ENCODE results near the gene SDHA. TPM values are rescaled to one million over a fixed set of nuclear protein-coding genes. Genes with fewer than 3 reads are reported as not detected.
"Not testable (repeated sequence)": the region's sequence is repeated elsewhere in the genome, so short reads cannot be mapped to it uniquely, and the experiment has no call there.

SDHA gene
- total and polyA plus RNA-seq, 2 of the 13 experiments (the other 11 are each of a cell fraction or from before 2014, with no cell fraction given) = 185 to 240 TPM

- WGBS (ENCODE audit: low lambda C conversion rate) = 97% methylated on average over 10 of the region's 14 CpGs
- ChIA-PET CTCF (ENCODE audit: low intra/inter-chr PET ratio, low total read pairs) (no interaction called here), POLR2A (interaction anchor here (2.0 kb wide), 1 partner anchor 15 kb away, joined by 8 read pairs; the partner anchor contains the start of gene PDCD6)
- Histone ChIP-seq H3K9ac (ENCODE audit: insufficient read depth, low read depth, low read length) (no peak overlapping the region), H3K4me3 (replicated peaks in 1 of 3; ENCODE audit: insufficient read depth in 1 of 3, low read depth in 2 of 3, low read length in 3 of 3) (no peak overlapping the region), H3K36me3 (replicated peaks in 1 of 2; ENCODE audit: control insufficient read depth in 1 of 2, insufficient read depth in 2 of 2, low read length in 2 of 2) (peaks cover 11 to 27% of the 10 kb centered on the region in 2 experiments; a peak in 4 of 5 replicates), H2AFZ (ENCODE audit: low read length) (no peak overlapping the region), H3K9me3 (ENCODE audit: low read length) (no peaks in the 10 kb centered on the region), H3K4me2 (ENCODE audit: low read depth, low read length) (no peak overlapping the region), H3K27me3 (ENCODE audit: control insufficient read depth in 1 of 2, insufficient read depth in 2 of 2, low read length in 2 of 2) (no peaks in the 10 kb centered on the region), H4K20me1 (ENCODE audit: insufficient read depth, low read length) (peaks cover 6% of the 10 kb centered on the region; the same call in 1 of the 2 replicates), H3K79me2 (ENCODE audit: insufficient read depth, low read length) (peaks cover 53% of the 10 kb centered on the region), H3K4me1 (ENCODE audit: insufficient read depth, low read length) (no peaks in the 10 kb centered on the region), H3K27ac (ENCODE audit: extremely low read length, insufficient read depth, low read length) (no peak overlapping the region)
- intact Hi-C loops (cut with micrococcal nuclease; ENCODE audit: unreplicated experiment) = no loop called here
- DNase-seq (ENCODE audit: low spot score) (no peak), ATAC-seq (no peak), FAIRE-seq (no peak)
- in situ Hi-C loops (cut with HindIII; ENCODE audit: extremely low pct_ligation_motif_present, low pct_unique_long_range_greater_than_20kb) = no loop called here
- TF ChIP-seq RNF2 (conservative IDR thresholded peaks at IDR 0.05; ENCODE audit: low read depth) = no peak
- TF ChIP-seq ZNF282 (IDR thresholded peaks at IDR 0.05; ENCODE audit: partially characterized antibody) = no peak
- no TSS peak for BruUV-seq (replicated peaks)
Observed at GRCh38 chr5:285991-286557, 68.0 kb downstream of the SDHA start.

GRCh38 chr5:290200-290599 lies 72.1 kb downstream of the SDHA start:
- ATAC-seq; POLR2A ChIA-PET; H3K27ac ChIP-seq (ENCODE audit: extremely low read length, insufficient read depth, low read length); DNase-seq (ENCODE audit: low spot score); CTCF ChIA-PET (ENCODE audit: low intra/inter-chr PET ratio, low total read pairs); H3K27me3 ChIP-seq (ENCODE audit: control insufficient read depth in 1 of 2, insufficient read depth in 2 of 2, low read length in 2 of 2); H2AFZ ChIP-seq (ENCODE audit: low read length); H3K4me3 ChIP-seq (replicated peaks in 1 of 3; ENCODE audit: insufficient read depth in 1 of 3, low read depth in 2 of 3, low read length in 3 of 3); FAIRE-seq; in situ Hi-C loops (cut with HindIII; ENCODE audit: extremely low pct_ligation_motif_present, low pct_unique_long_range_greater_than_20kb); H4K20me1 ChIP-seq (ENCODE audit: insufficient read depth, low read length); H3K4me1 ChIP-seq (ENCODE audit: insufficient read depth, low read length); H3K4me2 ChIP-seq (ENCODE audit: low read depth, low read length); H3K9ac ChIP-seq (ENCODE audit: insufficient read depth, low read depth, low read length); H3K9me3 ChIP-seq (ENCODE audit: low read length); BruUV-seq (replicated peaks); intact Hi-C loops (cut with micrococcal nuclease; ENCODE audit: unreplicated experiment): not testable (repeated sequence)
- Histone ChIP-seq H3K79me2 (ENCODE audit: insufficient read depth, low read length) (peaks cover 17% of the 10 kb centered on the region), H3K36me3 (replicated peaks in 1 of 2; ENCODE audit: control insufficient read depth in 1 of 2, insufficient read depth in 2 of 2, low read length in 2 of 2) (peaks cover 7 to 17% of the 10 kb centered on the region in 2 experiments; a peak in 4 of 5 replicates)
- WGBS (ENCODE audit: low lambda C conversion rate) = 97% methylated on average over 13 of the region's 13 CpGs

GRCh38 chr5:291345-291744 lies 73.2 kb downstream of the SDHA start:
- H4K20me1 ChIP-seq (ENCODE audit: insufficient read depth, low read length); CTCF ChIA-PET (ENCODE audit: low intra/inter-chr PET ratio, low total read pairs); DNase-seq (ENCODE audit: low spot score); H3K9me3 ChIP-seq (ENCODE audit: low read length); H3K4me3 ChIP-seq (replicated peaks in 1 of 3; ENCODE audit: insufficient read depth in 1 of 3, low read depth in 2 of 3, low read length in 3 of 3); intact Hi-C loops (cut with micrococcal nuclease; ENCODE audit: unreplicated experiment); H3K27ac ChIP-seq (ENCODE audit: extremely low read length, insufficient read depth, low read length); FAIRE-seq; in situ Hi-C loops (cut with HindIII; ENCODE audit: extremely low pct_ligation_motif_present, low pct_unique_long_range_greater_than_20kb); H2AFZ ChIP-seq (ENCODE audit: low read length); ATAC-seq; H3K4me2 ChIP-seq (ENCODE audit: low read depth, low read length); H3K27me3 ChIP-seq (ENCODE audit: control insufficient read depth in 1 of 2, insufficient read depth in 2 of 2, low read length in 2 of 2); BruUV-seq (replicated peaks); H3K4me1 ChIP-seq (ENCODE audit: insufficient read depth, low read length); POLR2A ChIA-PET; H3K79me2 ChIP-seq (ENCODE audit: insufficient read depth, low read length); H3K36me3 ChIP-seq (replicated peaks in 1 of 2; ENCODE audit: control insufficient read depth in 1 of 2, insufficient read depth in 2 of 2, low read length in 2 of 2); H3K9ac ChIP-seq (ENCODE audit: insufficient read depth, low read depth, low read length): not testable (repeated sequence)
- 97% methylated on average over 10 of the region's 10 CpGs for WGBS (ENCODE audit: low lambda C conversion rate)

- WGBS (ENCODE audit: low lambda C conversion rate) = 99% methylated on average over 13 of the region's 17 CpGs
- intact Hi-C loops (cut with micrococcal nuclease; ENCODE audit: unreplicated experiment); BruUV-seq (replicated peaks); ATAC-seq; FAIRE-seq; CTCF ChIA-PET (ENCODE audit: low intra/inter-chr PET ratio, low total read pairs); H3K36me3 ChIP-seq (replicated peaks in 1 of 2; ENCODE audit: control insufficient read depth in 1 of 2, insufficient read depth in 2 of 2, low read length in 2 of 2); H3K9ac ChIP-seq (ENCODE audit: insufficient read depth, low read depth, low read length); H3K9me3 ChIP-seq (ENCODE audit: low read length); H4K20me1 ChIP-seq (ENCODE audit: insufficient read depth, low read length); H3K4me2 ChIP-seq (ENCODE audit: low read depth, low read length); in situ Hi-C loops (cut with HindIII; ENCODE audit: extremely low pct_ligation_motif_present, low pct_unique_long_range_greater_than_20kb); H3K27me3 ChIP-seq (ENCODE audit: control insufficient read depth in 1 of 2, insufficient read depth in 2 of 2, low read length in 2 of 2); H2AFZ ChIP-seq (ENCODE audit: low read length); H3K4me1 ChIP-seq (ENCODE audit: insufficient read depth, low read length); POLR2A ChIA-PET; H3K4me3 ChIP-seq (replicated peaks in 1 of 3; ENCODE audit: insufficient read depth in 1 of 3, low read depth in 2 of 3, low read length in 3 of 3); H3K27ac ChIP-seq (ENCODE audit: extremely low read length, insufficient read depth, low read length); H3K79me2 ChIP-seq (ENCODE audit: insufficient read depth, low read length); DNase-seq (ENCODE audit: low spot score): not testable (repeated sequence)
Observed at GRCh38 chr5:294788-295187, 76.7 kb downstream of the SDHA start.
